Measurements from ENCODE around the gene PRX. TPM values are rescaled to one million over a fixed set of nuclear protein-coding genes. Genes with fewer than 3 reads are reported as not detected.
A peak's percentile ranks its signal among the peaks of the same experiment; 100 is the strongest.
"Not testable (repeated sequence)": the region's sequence is repeated elsewhere in the genome, so short reads cannot be mapped to it uniquely, and the experiment has no call there.

Gene PRX
- total RNA-seq, 1 donor from 2014 or later = 0.87 TPM

DNA sequence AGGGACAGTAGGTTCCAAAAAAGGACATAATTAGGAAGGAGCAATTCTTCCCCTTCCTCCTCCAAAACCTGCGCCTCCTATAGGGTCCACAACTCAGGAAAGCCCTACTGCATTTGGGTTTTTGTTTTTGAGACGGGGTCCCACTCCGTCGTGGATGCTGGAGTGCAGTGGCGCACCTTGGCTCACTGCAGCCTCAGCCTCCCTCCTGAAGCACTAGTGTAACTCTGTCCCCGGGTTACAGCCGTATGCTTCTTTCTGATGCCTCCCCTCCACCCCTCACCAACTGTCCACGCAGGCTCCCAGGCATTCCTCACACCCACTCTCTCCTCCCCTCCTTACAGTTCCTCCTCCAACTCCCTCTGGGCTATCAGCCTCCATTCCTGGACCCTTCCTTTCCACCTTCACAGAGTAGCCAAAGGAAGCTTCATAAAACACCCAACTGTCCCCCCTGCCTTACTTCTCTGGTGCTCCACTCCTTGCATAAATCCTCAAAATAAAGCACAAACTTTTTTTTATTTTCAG lies 33.1 kb upstream of the PRX start:
- Mint-ChIP-seq H3K4me3 (ENCODE audit: low read depth) (peak overlapping the region; percentile 20), H3K27ac (no peak overlapping the region), H3K36me3 (ENCODE audit: low read depth) (no peaks in the 10 kb centered on the region), H3K9me3 (no peaks in the 10 kb centered on the region), H3K4me1 (ENCODE audit: low read depth) (peaks cover 14% of the 10 kb centered on the region), H3K27me3 (ENCODE audit: low read depth) (no peaks in the 10 kb centered on the region)
- no peak for DNase-seq (ENCODE audit: low spot score)
- intact Hi-C loops (cut with micrococcal nuclease) = loop anchor here (10.0 kb wide), 1 partner anchor 308 kb away; the partner anchor contains the start of genes ACTMAP and SNRPA

DNA sequence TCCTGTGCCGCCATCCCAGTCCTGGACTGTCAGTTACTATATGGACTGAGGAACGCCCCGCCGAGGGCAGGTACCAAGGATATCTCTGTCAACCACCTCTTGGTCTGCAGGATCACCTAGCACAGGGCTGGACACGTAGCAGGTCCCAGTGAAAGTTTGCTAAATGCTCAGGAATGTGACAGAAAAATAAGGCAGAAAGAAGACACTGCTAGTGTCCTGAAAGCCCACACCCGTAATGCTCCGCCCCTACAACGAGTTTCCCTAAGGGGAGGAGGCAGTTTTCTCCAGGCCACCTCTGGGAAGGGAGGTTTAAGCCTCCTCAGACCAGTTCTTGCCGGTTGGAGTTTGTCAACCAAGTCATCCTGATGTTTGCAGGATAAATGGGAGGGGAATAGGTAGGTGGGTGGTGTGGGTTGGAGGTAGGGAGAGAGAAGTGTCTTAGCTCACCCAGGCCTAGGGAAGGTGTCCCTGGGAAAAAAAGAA lies 32.6 kb upstream of the PRX start:
- peaks cover 14% of the 10 kb centered on the region for H3K4me1 Mint-ChIP-seq (ENCODE audit: low read depth)
- peak overlapping the region; percentile 99 for H3K4me3 Mint-ChIP-seq (ENCODE audit: low read depth)
- DNase-seq (ENCODE audit: low spot score) = no peak
- no peaks in the 10 kb centered on the region for H3K27me3 Mint-ChIP-seq (ENCODE audit: low read depth)
- peaks cover 5% of the 10 kb centered on the region for H3K36me3 Mint-ChIP-seq (ENCODE audit: low read depth)
- no peaks in the 10 kb centered on the region for H3K9me3 Mint-ChIP-seq
- intact Hi-C loops (cut with micrococcal nuclease) = loop anchor here (2.0 to 10.0 kb wide), 2 partner anchors 169 to 309 kb away; partner anchors contain the start of genes ACTMAP and SNRPA
- no peak overlapping the region for H3K27ac Mint-ChIP-seq

DNA sequence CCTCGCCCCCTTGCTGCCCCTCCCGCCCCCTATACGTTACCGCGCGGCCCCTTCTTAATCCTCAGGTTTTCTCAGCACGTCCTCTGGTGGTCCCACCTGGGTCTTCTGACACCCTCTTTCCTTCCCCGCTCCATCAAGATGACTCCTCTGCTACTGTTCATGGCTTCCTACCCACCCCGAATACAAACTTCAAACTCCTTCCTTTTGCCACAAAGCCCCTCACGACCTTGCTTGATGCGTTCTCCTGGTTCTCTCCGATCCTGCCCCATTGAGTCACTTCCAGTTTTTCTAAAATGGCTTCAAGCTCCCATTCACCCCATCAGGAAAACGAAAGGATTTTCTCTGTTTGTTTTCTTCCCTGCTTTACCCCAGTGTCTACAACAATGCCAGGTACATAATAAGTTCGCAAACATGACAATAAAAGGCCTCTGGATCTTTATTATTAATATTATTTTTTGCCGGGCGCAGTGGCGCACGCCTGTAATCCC lies 31.7 kb upstream of the PRX start:
- Mint-ChIP-seq H3K27me3 (ENCODE audit: low read depth) (no peaks in the 10 kb centered on the region), H3K4me3 (ENCODE audit: low read depth) (peak overlapping the region; percentile 99), H3K36me3 (ENCODE audit: low read depth) (peaks cover 5% of the 10 kb centered on the region), H3K4me1 (ENCODE audit: low read depth) (peaks cover 14% of the 10 kb centered on the region), H3K27ac (peak overlapping the region; percentile 86), H3K9me3 (no peaks in the 10 kb centered on the region)
- no peak for DNase-seq (ENCODE audit: low spot score)
- intact Hi-C loops (cut with micrococcal nuclease) = loop anchor here (2.0 to 10.0 kb wide), 2 partner anchors 170 to 310 kb away; partner anchors contain the start of genes ACTMAP and SNRPA

GRCh38 chr19:40444000-40444824 lies 31.0 kb upstream of the PRX start, which contains the start of gene SERTAD3:
Gene SERTAD3 (minus strand): TSS chr19:40444335. CDS start chr19:40442080, 2,255 bp downstream.
- Mint-ChIP-seq H3K27me3 (ENCODE audit: low read depth) (no peaks in the 10 kb centered on the region), H3K36me3 (ENCODE audit: low read depth) (peaks cover 5% of the 10 kb centered on the region), H3K4me3 (ENCODE audit: low read depth) (peak within 1 kb of the TSS; percentile 99), H3K27ac (peak within 1 kb of the TSS; percentile 97), H3K4me1 (ENCODE audit: low read depth) (peaks cover 14% of the 10 kb centered on the region), H3K9me3 (no peaks in the 10 kb centered on the region)
- intact Hi-C loops (cut with micrococcal nuclease) = loop anchor here (1.0 to 10.0 kb wide), 7 partner anchors 10 to 311 kb away; partner anchors contain the start of genes ACTMAP, AKT2, BLVRB and SERTAD1
- peak; percentile 96 for DNase-seq (ENCODE audit: low spot score)

DNA sequence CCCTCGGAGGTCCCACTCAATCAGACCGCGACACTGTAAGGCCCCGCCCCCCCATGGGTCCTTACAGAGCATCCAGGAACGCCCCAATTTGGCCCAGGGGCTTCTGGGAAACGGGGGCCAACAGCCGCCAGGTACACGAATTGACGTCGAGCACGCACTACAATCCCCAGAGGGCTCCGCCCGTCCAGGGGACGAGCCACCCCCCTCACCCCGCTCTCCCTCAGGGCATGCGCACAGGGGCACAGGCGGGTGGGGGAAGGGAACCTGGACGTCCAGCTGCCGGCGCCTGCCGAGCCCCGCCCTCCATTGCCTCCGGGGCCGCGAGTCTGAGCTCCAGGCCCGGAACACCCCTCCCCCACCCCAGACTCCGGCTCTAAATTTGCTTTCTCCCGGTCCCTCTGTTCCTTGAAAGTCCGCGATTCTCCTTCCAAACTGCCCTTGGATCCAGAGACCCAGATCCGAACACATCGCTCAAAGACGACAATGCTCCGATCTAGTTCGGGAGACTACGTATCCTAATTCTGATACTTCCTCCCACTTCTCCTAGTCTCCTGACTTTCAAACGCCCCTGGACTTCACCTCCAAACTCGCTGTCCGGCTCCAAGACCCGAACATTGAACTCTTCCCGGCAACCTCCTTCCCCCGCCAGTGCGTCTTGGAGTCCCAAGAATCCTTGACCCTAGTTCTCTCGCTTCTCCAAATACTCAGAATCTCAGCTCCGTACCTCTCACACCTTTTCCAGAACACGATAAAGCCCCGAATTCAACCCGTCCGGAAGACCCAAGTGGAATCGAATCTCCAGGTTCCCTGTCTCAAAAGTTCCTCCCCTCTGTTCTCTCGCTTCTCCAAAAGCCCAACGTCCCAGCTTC lies 30.2 kb upstream of the PRX start:
- DNase-seq (ENCODE audit: low spot score) = peak; percentile 99
- intact Hi-C loops (cut with micrococcal nuclease) = loop anchor here (1.0 to 10.0 kb wide), 6 partner anchors 9 to 311 kb away; partner anchors contain the start of genes ACTMAP, AKT2, BLVRB and SERTAD1

DNA sequence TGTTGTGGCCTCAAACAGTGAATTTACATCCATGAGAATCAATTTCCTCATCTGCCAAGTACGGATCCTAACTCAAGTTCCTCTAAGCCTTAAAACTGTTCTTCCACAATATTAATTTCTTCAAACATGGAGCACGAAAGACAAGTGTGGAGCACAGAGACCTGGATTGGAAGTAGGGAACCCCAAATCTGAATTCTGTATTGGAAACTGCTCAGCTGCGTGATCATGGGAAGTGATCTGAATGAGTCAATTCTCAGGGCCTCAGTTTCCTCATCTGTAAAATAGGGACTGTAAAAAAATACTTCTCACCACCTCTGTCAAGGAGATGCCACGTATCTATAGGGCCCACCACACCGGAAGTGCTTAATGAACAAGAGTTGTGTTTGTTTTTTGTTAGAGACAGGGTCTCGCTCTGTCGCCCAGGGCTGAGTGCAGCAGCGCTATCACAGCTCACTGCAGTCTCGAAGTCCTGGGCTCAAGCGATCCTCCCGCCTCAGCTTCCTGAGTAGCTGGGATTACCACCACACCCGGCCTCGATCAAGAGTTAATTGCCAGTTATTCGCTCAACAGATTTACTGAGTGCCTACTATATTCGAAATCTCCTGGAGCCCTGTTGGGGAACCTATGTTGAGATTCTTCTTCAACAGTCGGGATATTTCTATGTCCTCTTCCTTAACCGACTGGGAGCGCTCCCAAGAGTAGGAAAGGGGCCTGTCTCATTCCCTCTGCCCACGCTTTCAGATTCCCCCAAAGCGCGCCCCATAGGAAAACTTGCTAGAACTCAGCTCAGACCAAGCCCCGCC lies 29.4 kb upstream of the PRX start:
- no peak for DNase-seq (ENCODE audit: low spot score)
- intact Hi-C loops (cut with micrococcal nuclease) = loop anchor here (1.0 to 10.0 kb wide), 6 partner anchors 8 to 312 kb away; partner anchors contain the start of genes ACTMAP, AKT2, BLVRB and SERTAD1
- Mint-ChIP-seq H3K27me3 (ENCODE audit: low read depth) (no peaks in the 10 kb centered on the region), H3K36me3 (ENCODE audit: low read depth) (peaks cover 5% of the 10 kb centered on the region), H3K4me1 (ENCODE audit: low read depth) (peaks cover 14% of the 10 kb centered on the region), H3K27ac (peak overlapping the region; percentile 91), H3K9me3 (no peaks in the 10 kb centered on the region), H3K4me3 (ENCODE audit: low read depth) (peak overlapping the region; percentile 99)

More for the DNA sequence above, 30.2 kb upstream of the PRX start:
- Mint-ChIP-seq H3K4me3 (ENCODE audit: low read depth) (peak overlapping the region; percentile 99), H3K27ac (peak overlapping the region; percentile 97), H3K36me3 (ENCODE audit: low read depth) (peaks cover 5% of the 10 kb centered on the region), H3K4me1 (ENCODE audit: low read depth) (peaks cover 14% of the 10 kb centered on the region), H3K27me3 (ENCODE audit: low read depth) (no peaks in the 10 kb centered on the region), H3K9me3 (no peaks in the 10 kb centered on the region)

- Mint-ChIP-seq H3K27ac (peak overlapping the region; percentile 91), H3K9me3 (no peaks in the 10 kb centered on the region), H3K4me3 (ENCODE audit: low read depth) (peak overlapping the region; percentile 99), H3K36me3 (ENCODE audit: low read depth) (peaks cover 5% of the 10 kb centered on the region), H3K27me3 (ENCODE audit: low read depth) (no peaks in the 10 kb centered on the region), H3K4me1 (ENCODE audit: low read depth) (peaks cover 14% of the 10 kb centered on the region)
- intact Hi-C loops (cut with micrococcal nuclease) = loop anchor here (10.0 kb wide), 1 partner anchor 313 kb away; the partner anchor contains the start of genes ACTMAP and SNRPA
- no peak for DNase-seq (ENCODE audit: low spot score)
Observed at GRCh38 chr19:40441719-40442253, 28.6 kb upstream of the PRX start.

DNA sequence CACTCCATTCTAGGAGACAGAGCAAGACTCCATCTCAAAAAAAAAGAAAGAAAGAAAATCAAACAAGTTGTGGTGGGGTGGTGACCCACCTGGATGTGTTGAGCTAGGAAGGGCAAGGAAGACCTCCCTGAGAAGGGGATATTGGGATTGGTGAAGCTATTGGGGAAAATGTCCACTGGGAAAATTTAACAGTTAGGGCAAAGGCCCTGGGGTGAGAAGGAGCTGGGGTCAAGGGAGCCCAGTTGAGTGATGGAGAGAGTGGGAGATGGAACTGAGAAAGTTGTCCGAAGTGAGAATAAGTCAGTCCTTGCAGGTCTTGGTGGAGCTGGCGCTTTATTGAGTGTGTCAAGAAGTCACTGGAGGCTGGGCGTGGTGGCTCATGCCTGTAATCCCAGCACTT lies 25.1 kb upstream of the PRX start:
- H3K27ac Mint-ChIP-seq = no peak overlapping the region
- H3K4me1 Mint-ChIP-seq (ENCODE audit: low read depth) = peaks cover 11% of the 10 kb centered on the region

DNA sequence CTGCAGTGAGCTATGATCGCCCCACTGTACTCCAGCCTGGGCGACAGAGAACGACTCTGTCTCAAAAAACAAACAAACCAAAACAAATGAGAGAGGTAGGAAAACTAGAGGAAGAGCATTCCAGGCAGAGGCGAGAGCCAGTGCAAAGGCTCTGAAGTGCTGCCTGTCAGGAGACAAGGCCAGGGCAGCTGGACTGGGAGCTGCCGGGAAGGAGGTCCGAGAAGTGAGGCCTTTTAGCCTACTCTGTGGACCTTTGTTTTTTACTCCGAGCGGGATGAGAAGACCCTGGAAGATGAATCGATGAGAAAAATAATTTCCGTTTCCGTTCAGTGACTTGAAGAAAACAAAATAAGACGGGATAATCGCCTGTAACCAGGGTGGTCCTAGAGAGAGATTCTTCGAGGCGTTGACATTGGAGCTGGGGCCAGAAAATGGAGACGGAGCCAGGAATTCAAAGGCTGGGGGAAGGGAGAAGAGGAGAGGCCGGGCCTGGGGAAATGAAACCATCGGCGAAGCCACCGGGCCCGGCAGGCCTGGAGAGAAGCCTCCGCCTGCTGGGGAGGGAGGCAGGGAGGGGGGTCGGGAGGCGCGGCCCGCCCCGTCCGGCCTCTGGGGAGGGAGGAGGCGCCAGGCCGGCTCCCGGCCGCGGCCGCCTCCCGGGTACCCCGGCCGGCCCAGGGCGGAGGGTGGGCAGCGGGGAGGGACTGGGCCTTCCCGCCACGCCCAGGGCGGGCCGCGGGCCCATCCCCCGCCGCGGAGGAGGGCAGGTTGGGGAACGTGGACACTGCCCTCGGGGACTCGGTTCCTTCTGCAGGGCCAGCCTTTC lies 20.4 kb upstream of the PRX start:
- peaks cover 7% of the 10 kb centered on the region for H3K4me1 Mint-ChIP-seq (ENCODE audit: low read depth)
- no peaks in the 10 kb centered on the region for H3K27me3 Mint-ChIP-seq (ENCODE audit: low read depth)
- H3K4me3 Mint-ChIP-seq (ENCODE audit: low read depth) = peak overlapping the region; percentile 88
- peak overlapping the region; percentile 97 for H3K27ac Mint-ChIP-seq
- no peaks in the 10 kb centered on the region for H3K9me3 Mint-ChIP-seq
- DNase-seq (ENCODE audit: low spot score) = peak; percentile 56
- intact Hi-C loops (cut with micrococcal nuclease) = loop anchor here (1.0 kb wide), 1 partner anchor 10 kb away; no protein-coding TSS in a partner anchor
- no peaks in the 10 kb centered on the region for H3K36me3 Mint-ChIP-seq (ENCODE audit: low read depth)

More for the DNA sequence above, 25.1 kb upstream of the PRX start:
- intact Hi-C loops (cut with micrococcal nuclease) = no loop called here
- H3K4me3 Mint-ChIP-seq (ENCODE audit: low read depth) = no peak overlapping the region
- H3K27me3 Mint-ChIP-seq (ENCODE audit: low read depth) = no peaks in the 10 kb centered on the region
- peaks cover 5% of the 10 kb centered on the region for H3K36me3 Mint-ChIP-seq (ENCODE audit: low read depth)
- no peaks in the 10 kb centered on the region for H3K9me3 Mint-ChIP-seq
- no peak for DNase-seq (ENCODE audit: low spot score)

DNA sequence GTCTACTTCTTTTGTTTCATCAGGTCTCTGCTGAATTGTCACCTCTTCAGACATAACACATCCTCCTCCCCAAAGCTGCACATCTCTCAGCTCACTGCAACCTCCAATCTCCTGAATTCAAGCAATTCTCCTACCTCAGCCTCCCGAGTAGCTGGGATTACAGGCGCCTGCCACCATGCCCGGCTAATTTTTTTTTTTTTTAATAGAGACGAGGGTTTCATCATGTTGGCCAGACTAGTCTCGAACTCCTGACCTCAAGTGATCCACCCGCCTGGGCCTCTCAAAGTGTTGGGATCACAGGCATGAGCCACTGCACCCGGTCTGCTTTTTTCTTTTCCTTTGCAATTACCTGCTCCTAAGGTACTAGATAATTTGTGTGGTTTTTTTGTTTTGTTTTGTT lies 19.6 kb upstream of the PRX start:
- H3K36me3 Mint-ChIP-seq (ENCODE audit: low read depth); intact Hi-C loops (cut with micrococcal nuclease); H3K27ac Mint-ChIP-seq; H3K4me1 Mint-ChIP-seq (ENCODE audit: low read depth); H3K9me3 Mint-ChIP-seq; DNase-seq (ENCODE audit: low spot score); H3K27me3 Mint-ChIP-seq (ENCODE audit: low read depth): not testable (repeated sequence)
- peak overlapping the region; percentile 88 for H3K4me3 Mint-ChIP-seq (ENCODE audit: low read depth)
